ENCODE measurements around the gene MROH8.

Gene MROH8

GRCh38 chr20:37218441-37218840 lies 39.1 kb upstream of the MROH8 start:
- H3K9me3 ChIP-seq, result no peaks in the 10 kb centered on the region
- H3K36me3 ChIP-seq, result peaks cover 20% of the 10 kb centered on the region
- H3K27me3 ChIP-seq, result no peaks in the 10 kb centered on the region
- TF ChIP-seq CTCF (IDR thresholded peaks at IDR 0.05), result no peak
- H3K4me1 ChIP-seq (ENCODE audit: control insufficient read depth in 1 of 2, insufficient read depth in 1 of 2, low read depth in 1 of 2, low read length in 1 of 2), result peaks cover 30 to 34% of the 10 kb centered on the region in 2 experiments
- H3K27ac ChIP-seq, result no peak overlapping the region
- H3K4me3 ChIP-seq (ENCODE audit: low read depth in 1 of 2, low read length in 1 of 2), result no peak overlapping the region

GRCh38 chr20:37209661-37210314 lies 30.4 kb upstream of the MROH8 start:
- Histone ChIP-seq H3K9me3 (no peaks in the 10 kb centered on the region), H3K4me1 (ENCODE audit: control insufficient read depth in 1 of 2, insufficient read depth in 1 of 2, low read depth in 1 of 2, low read length in 1 of 2) (no peaks in the 10 kb centered on the region), H3K27ac (no peak overlapping the region), H3K4me3 (ENCODE audit: low read depth in 1 of 2, low read length in 1 of 2) (no peak overlapping the region), H3K27me3 (no peaks in the 10 kb centered on the region), H3K36me3 (peaks cover 79% of the 10 kb centered on the region)
- TF ChIP-seq CTCF (IDR thresholded peaks at IDR 0.05), result no peak

GRCh38 chr20:37209193-37209592 lies 29.8 kb upstream of the MROH8 start:
- no peak overlapping the region for H3K27ac ChIP-seq
- no peaks in the 10 kb centered on the region for H3K27me3 ChIP-seq
- peaks cover 79% of the 10 kb centered on the region for H3K36me3 ChIP-seq
- no peaks in the 10 kb centered on the region for H3K9me3 ChIP-seq
- TF ChIP-seq CTCF (IDR thresholded peaks at IDR 0.05), result no peak
- H3K4me1 ChIP-seq (ENCODE audit: control insufficient read depth in 1 of 2, insufficient read depth in 1 of 2, low read depth in 1 of 2, low read length in 1 of 2), result no peaks in the 10 kb centered on the region
- no peak overlapping the region for H3K4me3 ChIP-seq (ENCODE audit: low read depth in 1 of 2, low read length in 1 of 2)

- Histone ChIP-seq H3K9me3 (no peaks in the 10 kb centered on the region), H3K27me3 (no peaks in the 10 kb centered on the region), H3K36me3 (peaks cover 70% of the 10 kb centered on the region), H3K4me3 (ENCODE audit: low read depth in 1 of 2, low read length in 1 of 2) (no peak overlapping the region), H3K4me1 (ENCODE audit: control insufficient read depth in 1 of 2, insufficient read depth in 1 of 2, low read depth in 1 of 2, low read length in 1 of 2) (no peaks in the 10 kb centered on the region), H3K27ac (no peak overlapping the region)
- TF ChIP-seq CTCF (IDR thresholded peaks at IDR 0.05), result no peak
These were observed 27.8 kb upstream of the MROH8 start for GRCh38 chr20:37207171-37207570.

GRCh38 chr20:37205794-37206193 lies 26.4 kb upstream of the MROH8 start:
- Histone ChIP-seq H3K27me3 (no peaks in the 10 kb centered on the region), H3K36me3 (peaks cover 73% of the 10 kb centered on the region), H3K9me3 (no peaks in the 10 kb centered on the region), H3K4me3 (ENCODE audit: low read depth in 1 of 2, low read length in 1 of 2) (no peak overlapping the region), H3K4me1 (ENCODE audit: control insufficient read depth in 1 of 2, insufficient read depth in 1 of 2, low read depth in 1 of 2, low read length in 1 of 2) (no peaks in the 10 kb centered on the region), H3K27ac (no peak overlapping the region)
- TF ChIP-seq CTCF (IDR thresholded peaks at IDR 0.05), result no peak
